AG04450 (cell line): ENCODE measurements around the gene CDC42. TPM values are rescaled to one million over a fixed set of nuclear protein-coding genes. Genes with fewer than 3 reads are reported as not detected.

Experiments used
- CTCF ChIA-PET: fragments of 300-600, 350-600 bp; formaldehyde crosslinking; extraction: SDS; loops from one replicate; lab custom pipeline; 2022; ENCODE audit warnings: antibody characterized with exemption, inconsistent platforms; lab: Charles Lee
- POLR2A ChIA-PET: fragments of 350-600 bp; formaldehyde crosslinking; extraction: SDS; loops from one replicate; lab custom pipeline; 2021; ENCODE audit warnings: antibody characterized with exemption, inconsistent platforms; lab: Yijun Ruan, JAX
- DNase-seq: peaks from one replicate; pipeline ENCODE4 v3.0.0-alpha.2; 2011; ENCODE audit warnings: low read depth, low spot score
- H3K27ac ChIP-seq: one replicate; pipeline ENCODE4 v1.5.1; 2012; ENCODE audit warnings: low read depth, low read length, control low read depth
- H3K27me3 ChIP-seq: one replicate; pipeline ENCODE4 v1.6.0; 2012; ENCODE audit warnings: low read length; ENCODE audit not compliant: control insufficient read depth, insufficient read depth
- H3K4me3 ChIP-seq: 2 replicates; pipeline ENCODE4 v1.5.1; 2011; ENCODE audit warnings: mild to moderate bottlenecking, low read depth, low read length, control low read depth
- H3K9me3 ChIP-seq: 2 replicates; pipeline ENCODE4 v1.5.1; 2012; ENCODE audit warnings: low read length; ENCODE audit not compliant: control insufficient read depth, insufficient read depth
- CTCF ChIP-seq: IDR thresholded peaks from 2 replicates; pipeline ENCODE4 v1.5.1; 2011; ENCODE audit warnings: low read depth, low read length, control low read depth, inconsistent platforms
- polyA plus RNA-seq: library from polyadenylated mRNA; depleted of rRNA; stranded (reverse); fragments of >200 nt; gene quantifications from 2 replicates; pipeline ENCODE4 v1.2.3, GENCODE V29; 2011

CDC42 gene
- polyA plus RNA-seq, 1 experiment = 400 TPM

- ChIA-PET POLR2A (no interaction called here), CTCF (no interaction called here)
- no peak for DNase-seq
- Histone ChIP-seq H3K27ac (no peak overlapping the region), H3K4me3 (no peak overlapping the region), H3K9me3 (no peaks in the 10 kb centered on the region), H3K27me3 (no peaks in the 10 kb centered on the region)
- TF ChIP-seq CTCF = no peak
Measured at GRCh38 chr1:22078133-22078532, 25.6 kb downstream of the CDC42 start.

GRCh38 chr1:22080191-22080590 is 27.7 kb downstream of the CDC42 start:
- H3K4me3 ChIP-seq = no peak overlapping the region
- H3K9me3 ChIP-seq = no peaks in the 10 kb centered on the region
- CTCF ChIA-PET = interaction anchor here (0.5 to 1.4 kb wide), 2 partner anchors 25 to 55 kb away, joined by 4 to 7 read pairs; no protein-coding TSS in a partner anchor
- no peak overlapping the region for H3K27ac ChIP-seq
- no peaks in the 10 kb centered on the region for H3K27me3 ChIP-seq
- POLR2A ChIA-PET = no interaction called here
- TF ChIP-seq CTCF = no peak
- no peak for DNase-seq

GRCh38 chr1:22088331-22088730 is 35.8 kb downstream of the CDC42 start:
- DNase-seq = no peak
- Histone ChIP-seq H3K27ac (no peak overlapping the region), H3K4me3 (no peak overlapping the region), H3K9me3 (no peaks in the 10 kb centered on the region), H3K27me3 (no peaks in the 10 kb centered on the region)
- TF ChIP-seq CTCF = no peak
- ChIA-PET CTCF (no interaction called here), POLR2A (no interaction called here)

- no peak for TF ChIP-seq CTCF
- Histone ChIP-seq H3K27me3 (no peaks in the 10 kb centered on the region), H3K27ac (no peak overlapping the region), H3K9me3 (no peaks in the 10 kb centered on the region), H3K4me3 (no peak overlapping the region)
- POLR2A ChIA-PET = no interaction called here
- DNase-seq = no peak
- CTCF ChIA-PET = no interaction called here
Measured at GRCh38 chr1:22089134-22089571, 36.6 kb downstream of the CDC42 start.

GRCh38 chr1:22089787-22090186 is 37.3 kb downstream of the CDC42 start:
- no peak overlapping the region for H3K27ac ChIP-seq
- no peak for TF ChIP-seq CTCF
- ChIA-PET POLR2A (no interaction called here), CTCF (no interaction called here)
- no peaks in the 10 kb centered on the region for H3K9me3 ChIP-seq
- no peak overlapping the region for H3K4me3 ChIP-seq
- H3K27me3 ChIP-seq = no peaks in the 10 kb centered on the region
- DNase-seq = no peak
